Stimulated activated naive CD8-positive, alpha-beta T cell treated with anti-CD3 and anti-CD28 coated beads, Interleukin-15, amount 100 ng/mL, for 72 hours (primary cell): ENCODE measurements around the gene EIF2A.
"Not testable (repeated sequence)": the region's sequence is repeated elsewhere in the genome, so short reads cannot be mapped to it uniquely, and the experiment has no call there.

ENCODE experiments used
- ATAC-seq: fragments of 150-1000 bp; cut with Tn5 transposase; 2 replicates; pipeline ENCODE4 v1.10.0; 2021; ENCODE audit warnings: mild to moderate bottlenecking, moderate library complexity
- DNase-seq, 2 donors: peaks; one replicate each; pipeline ENCODE4 v3.0.0; 2021 to 2022
- H3K27ac Mint-ChIP-seq, 2 donors: one replicate each; pipeline ENCODE4 v1.8.0; 2022; ENCODE audit warnings: mild to moderate bottlenecking in 2 of 2, mixed read lengths in 2 of 2, moderate library complexity in 2 of 2
- H3K27me3 Mint-ChIP-seq: one replicate; pipeline ENCODE4 v1.8.0; 2022; ENCODE audit warnings: mixed read lengths
- H3K4me1 Mint-ChIP-seq: one replicate; pipeline ENCODE4 v1.8.0; 2022; ENCODE audit warnings: mild to moderate bottlenecking, mixed read lengths
- H3K4me3 Mint-ChIP-seq, 2 donors: one replicate each; pipeline ENCODE4 v1.8.0; 2022; ENCODE audit warnings: mild to moderate bottlenecking in 2 of 2, mixed read lengths in 2 of 2, moderate library complexity in 1 of 2
- H3K9me3 Mint-ChIP-seq, 2 donors: one replicate each; pipeline ENCODE4 v1.8.0; 2022; ENCODE audit warnings: mixed read lengths in 2 of 2

EIF2A gene

GRCh38 chr3:150567328-150567727 lies 20.7 kb downstream of the EIF2A start:
- Mint-ChIP-seq H3K27me3 (no peaks in the 10 kb centered on the region), H3K4me3 (no peak overlapping the region), H3K4me1 (no peaks in the 10 kb centered on the region), H3K27ac (no peak overlapping the region), H3K9me3 (no peaks in the 10 kb centered on the region)
- no peak for DNase-seq
- no peak for ATAC-seq

- H3K27ac Mint-ChIP-seq, result no peak overlapping the region
- DNase-seq, result no peak
- H3K9me3 Mint-ChIP-seq, result no peaks in the 10 kb centered on the region
- no peak for ATAC-seq
- no peaks in the 10 kb centered on the region for H3K27me3 Mint-ChIP-seq
- no peak overlapping the region for H3K4me3 Mint-ChIP-seq
- H3K4me1 Mint-ChIP-seq, result peaks cover 27% of the 10 kb centered on the region
These were observed 31.3 kb downstream of the EIF2A start for GRCh38 chr3:150577855-150578254.

GRCh38 chr3:150581174-150581573 lies 34.6 kb downstream of the EIF2A start:
- ATAC-seq, result no peak
- H3K4me3 Mint-ChIP-seq, result no peak overlapping the region
- H3K9me3 Mint-ChIP-seq, result no peaks in the 10 kb centered on the region
- H3K27ac Mint-ChIP-seq, result no peak overlapping the region
- DNase-seq, result no peak
- H3K4me1 Mint-ChIP-seq, result peaks cover 37% of the 10 kb centered on the region
- no peaks in the 10 kb centered on the region for H3K27me3 Mint-ChIP-seq

- no peaks in the 10 kb centered on the region for H3K27me3 Mint-ChIP-seq
- H3K4me3 Mint-ChIP-seq, result peak overlapping the region; percentile 2 to 42
- peaks cover 25% of the 10 kb centered on the region for H3K4me1 Mint-ChIP-seq
- no peaks in the 10 kb centered on the region for H3K9me3 Mint-ChIP-seq
- peak overlapping the region; percentile 80 to 86 for H3K27ac Mint-ChIP-seq
- no peak for ATAC-seq
- no peak for DNase-seq
These were observed 36.0 kb downstream of the EIF2A start for GRCh38 chr3:150582620-150583019.

- peak overlapping the region in 1 of 2 donors; percentile 10 for H3K4me3 Mint-ChIP-seq
- peaks cover 24% of the 10 kb centered on the region for H3K4me1 Mint-ChIP-seq
- no peaks in the 10 kb centered on the region for H3K27me3 Mint-ChIP-seq
- ATAC-seq (peak; percentile 50), DNase-seq (no peak)
- H3K9me3 Mint-ChIP-seq, result no peaks in the 10 kb centered on the region
- H3K27ac Mint-ChIP-seq, result peak overlapping the region in 1 of 2 donors; percentile 28
These were observed 36.4 kb downstream of the EIF2A start for GRCh38 chr3:150583028-150583427.

GRCh38 chr3:150588027-150588830 lies 41.6 kb downstream of the EIF2A start:
- H3K4me1 Mint-ChIP-seq, result peaks cover 23% of the 10 kb centered on the region
- no peak for ATAC-seq

GRCh38 chr3:150589759-150590158 lies 43.2 kb downstream of the EIF2A start:
- ATAC-seq, result no peak
- no peak for DNase-seq

More at GRCh38 chr3:150588027-150588830, 41.6 kb downstream of the EIF2A start:
- no peak for DNase-seq
- no peaks in the 10 kb centered on the region for H3K9me3 Mint-ChIP-seq
- no peaks in the 10 kb centered on the region for H3K27me3 Mint-ChIP-seq
- peak overlapping the region in 1 of 2 donors; percentile 81 for H3K27ac Mint-ChIP-seq
- H3K4me3 Mint-ChIP-seq, result no peak overlapping the region

GRCh38 chr3:150594150-150594549 lies 47.6 kb downstream of the EIF2A start:
- Mint-ChIP-seq H3K4me1 (peaks cover 20% of the 10 kb centered on the region), H3K9me3 (no peaks in the 10 kb centered on the region), H3K4me3 (no peak overlapping the region), H3K27ac (no peak overlapping the region), H3K27me3 (no peaks in the 10 kb centered on the region)
- DNase-seq (no peak), ATAC-seq (no peak)

More at GRCh38 chr3:150589759-150590158, 43.2 kb downstream of the EIF2A start:
- H3K27me3 Mint-ChIP-seq, result no peaks in the 10 kb centered on the region
- no peaks in the 10 kb centered on the region for H3K9me3 Mint-ChIP-seq
- H3K4me3 Mint-ChIP-seq, result no peak overlapping the region
- peaks cover 23% of the 10 kb centered on the region for H3K4me1 Mint-ChIP-seq
- H3K27ac Mint-ChIP-seq, result peak overlapping the region in 1 of 2 donors; percentile 73

- no peaks in the 10 kb centered on the region for H3K9me3 Mint-ChIP-seq
- no peak for ATAC-seq
These were observed 51.1 kb downstream of the EIF2A start for GRCh38 chr3:150597646-150598045.

GRCh38 chr3:150599611-150600297 lies 53.2 kb downstream of the EIF2A start:
- Mint-ChIP-seq H3K27ac (peak overlapping the region in 1 of 2 donors; percentile 66), H3K9me3 (no peaks in the 10 kb centered on the region), H3K4me1 (peaks cover 37% of the 10 kb centered on the region), H3K27me3 (no peaks in the 10 kb centered on the region), H3K4me3 (no peak overlapping the region)
- ATAC-seq, result no peak
- no peak for DNase-seq

More at GRCh38 chr3:150597646-150598045, 51.1 kb downstream of the EIF2A start:
- no peak for DNase-seq
- H3K4me1 Mint-ChIP-seq, result peaks cover 37% of the 10 kb centered on the region
- H3K27ac Mint-ChIP-seq, result no peak overlapping the region
- H3K4me3 Mint-ChIP-seq, result no peak overlapping the region
- H3K27me3 Mint-ChIP-seq, result no peaks in the 10 kb centered on the region

GRCh38 chr3:150600647-150601530 lies 54.3 kb downstream of the EIF2A start:
- not testable (repeated sequence) for H3K27me3 Mint-ChIP-seq, H3K27ac Mint-ChIP-seq, ATAC-seq, H3K9me3 Mint-ChIP-seq, DNase-seq
- Mint-ChIP-seq H3K4me1 (peaks cover 42% of the 10 kb centered on the region), H3K4me3 (peak overlapping the region; percentile 89 to 90)

GRCh38 chr3:150602426-150603152 lies 56.0 kb downstream of the EIF2A start:
- Mint-ChIP-seq H3K9me3 (no peaks in the 10 kb centered on the region), H3K4me1 (peaks cover 59% of the 10 kb centered on the region), H3K27ac (peak overlapping the region; percentile 95 to 100), H3K27me3 (no peaks in the 10 kb centered on the region), H3K4me3 (peak overlapping the region; percentile 89 to 90)
- peak; percentile 26 for ATAC-seq
- DNase-seq, result no peak

GRCh38 chr3:150603153-150603979 lies 56.8 kb downstream of the EIF2A start, which contains the start of gene SELENOT:
SELENOT (plus strand) TSS chr3:150603321; CDS start chr3:150603363, 42 bp downstream.
- Mint-ChIP-seq H3K27ac (peak within 1 kb of the TSS; percentile 95 to 100), H3K4me3 (peak within 1 kb of the TSS; percentile 89 to 90), H3K4me1 (peaks cover 63% of the 10 kb centered on the region), H3K27me3 (no peaks in the 10 kb centered on the region), H3K9me3 (no peaks in the 10 kb centered on the region)
- ATAC-seq, result peak; percentile 93
- peak; percentile 97 for DNase-seq

- peaks cover 68% of the 10 kb centered on the region for H3K4me1 Mint-ChIP-seq
- ATAC-seq (no peak), DNase-seq (no peak)
- H3K27ac Mint-ChIP-seq, result peak overlapping the region; percentile 95 to 100
- H3K4me3 Mint-ChIP-seq, result peak overlapping the region; percentile 89 to 90
- H3K9me3 Mint-ChIP-seq, result no peaks in the 10 kb centered on the region
- no peaks in the 10 kb centered on the region for H3K27me3 Mint-ChIP-seq
These were observed 57.4 kb downstream of the EIF2A start for GRCh38 chr3:150603980-150604319.
